HG03520 (cell line): ENCODE results near the gene JPT1.
"Not testable (repeated sequence)": the region's sequence is repeated elsewhere in the genome, so short reads cannot be mapped to it uniquely, and the experiment has no call there.

Experiments used
- ATAC-seq: cut with Tn5 transposase; IDR thresholded peaks from one replicate; pipeline ENCODE4 v1.9.1; 2021; ENCODE audit warnings: mild to moderate bottlenecking, moderate library complexity; ENCODE audit not compliant: unreplicated experiment

Gene JPT1

DNA sequence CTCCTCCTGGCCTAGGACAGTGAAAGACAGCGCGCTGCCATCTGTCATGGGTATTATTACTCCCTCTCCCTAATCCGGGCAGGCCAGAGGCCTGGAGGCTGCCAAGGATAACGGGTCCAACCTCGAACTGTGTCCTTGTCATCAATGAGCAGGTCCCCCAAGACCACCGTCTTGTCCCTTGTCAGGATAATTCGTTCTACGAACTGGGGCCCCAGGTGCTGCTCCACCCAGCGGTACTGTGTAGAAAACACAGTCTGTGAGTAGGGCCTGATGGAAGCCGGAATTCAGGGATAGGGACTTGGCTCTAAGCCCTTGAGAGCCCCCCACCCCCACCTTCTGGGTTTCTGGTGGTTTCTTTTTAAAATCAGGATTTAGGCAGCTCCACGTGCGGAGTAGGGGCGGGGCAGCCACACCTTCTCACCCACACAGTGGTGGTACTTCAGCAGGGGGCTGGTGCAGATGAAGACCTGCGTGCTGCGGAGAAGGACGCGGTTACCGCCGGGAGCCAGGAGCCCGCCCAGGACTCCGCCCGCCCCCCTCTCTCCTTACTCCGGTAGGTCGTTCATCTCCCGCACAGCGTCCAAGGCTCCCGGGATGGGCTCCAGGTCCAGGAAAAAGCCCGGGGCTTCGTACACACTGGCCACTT, 23.6 kb downstream of the JPT1 start:
- peak; percentile 9 for ATAC-seq

DNA sequence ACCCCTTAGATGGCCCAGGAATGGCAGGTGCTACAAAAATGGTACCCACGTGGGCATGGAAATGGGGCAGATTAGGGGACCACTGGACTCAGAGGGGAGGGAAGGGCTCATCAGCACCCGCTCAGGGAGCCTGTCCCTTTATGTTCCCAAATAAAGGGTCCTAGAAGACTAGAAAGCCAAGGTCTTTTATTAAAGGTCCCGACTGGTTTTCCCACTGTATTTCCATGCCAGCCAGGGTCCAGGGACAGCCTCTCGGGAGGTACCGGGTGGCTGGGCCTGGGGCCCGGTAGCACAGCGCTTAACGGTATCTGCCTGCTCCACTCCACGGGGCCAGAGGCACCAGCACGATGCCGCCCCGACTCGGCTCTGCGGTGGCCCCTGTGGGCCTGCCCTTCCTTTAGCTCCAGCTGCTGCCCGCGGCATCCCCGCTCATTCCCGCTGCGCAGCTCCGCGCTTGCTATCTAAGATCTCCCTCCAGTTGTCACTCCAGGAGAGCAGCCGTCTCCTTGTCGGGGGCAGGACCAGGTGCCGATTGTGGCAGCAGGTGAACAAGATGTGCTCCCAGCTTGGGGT, 24.2 kb downstream of the JPT1 start:
- ATAC-seq: no peak

DNA sequence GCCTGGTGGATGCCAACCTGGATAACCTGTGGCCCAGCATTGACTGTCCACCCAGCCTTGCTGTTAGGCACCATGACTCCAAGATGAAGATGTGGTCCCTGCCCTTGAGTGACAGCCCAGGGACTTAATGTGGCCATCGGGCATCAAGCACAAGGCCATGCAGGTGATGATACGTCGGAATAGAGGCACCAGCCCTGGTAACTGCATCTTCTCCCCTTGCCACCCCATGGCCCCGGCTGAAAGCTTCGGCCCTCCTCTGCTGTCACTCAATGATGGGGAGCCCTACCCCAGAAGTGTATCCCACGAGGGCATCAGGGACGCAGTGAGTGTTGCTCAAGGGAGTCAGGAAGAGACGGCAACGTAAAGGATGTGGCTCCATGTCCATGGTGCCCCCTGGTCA, 24.7 kb downstream of the JPT1 start:
- no peak for ATAC-seq

DNA sequence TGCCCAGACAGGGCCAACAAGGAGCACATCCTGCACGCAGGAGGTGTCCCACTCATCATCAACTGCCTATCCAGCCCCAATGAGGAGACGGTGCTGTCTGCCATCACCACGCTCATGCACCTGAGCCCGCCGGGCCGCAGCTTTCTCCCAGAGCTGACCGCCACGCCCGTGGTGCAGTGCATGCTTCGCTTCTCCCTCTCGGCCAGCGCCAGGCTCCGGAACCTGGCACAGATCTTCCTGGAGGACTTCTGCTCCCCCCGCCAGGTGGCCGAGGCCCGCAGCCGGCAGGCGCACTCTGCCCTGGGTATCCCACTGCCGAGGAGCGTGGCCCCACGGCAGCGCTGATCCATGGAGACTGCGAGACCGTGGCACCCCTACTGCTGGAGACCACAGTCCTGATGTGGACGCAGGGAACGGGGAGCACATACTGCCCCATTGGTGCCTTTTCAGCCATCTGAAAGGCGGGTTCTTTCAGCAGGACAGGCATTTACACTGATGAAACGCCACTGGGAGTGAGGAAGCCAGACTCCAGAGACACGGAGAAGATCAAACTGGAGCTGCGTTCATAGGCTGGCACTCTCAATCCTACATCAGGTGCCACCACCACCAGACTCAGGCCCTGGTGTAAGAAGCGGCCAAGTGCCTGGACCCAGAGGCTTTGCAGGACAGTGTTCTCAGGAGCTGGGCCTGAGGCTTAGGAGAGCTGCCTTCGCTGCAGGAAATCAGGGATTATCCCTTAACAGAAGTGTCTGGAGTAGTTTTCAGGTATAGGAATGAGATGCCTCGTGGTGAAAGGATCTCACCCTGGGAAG, 25.4 kb downstream of the JPT1 start:
- ATAC-seq: no peak

DNA sequence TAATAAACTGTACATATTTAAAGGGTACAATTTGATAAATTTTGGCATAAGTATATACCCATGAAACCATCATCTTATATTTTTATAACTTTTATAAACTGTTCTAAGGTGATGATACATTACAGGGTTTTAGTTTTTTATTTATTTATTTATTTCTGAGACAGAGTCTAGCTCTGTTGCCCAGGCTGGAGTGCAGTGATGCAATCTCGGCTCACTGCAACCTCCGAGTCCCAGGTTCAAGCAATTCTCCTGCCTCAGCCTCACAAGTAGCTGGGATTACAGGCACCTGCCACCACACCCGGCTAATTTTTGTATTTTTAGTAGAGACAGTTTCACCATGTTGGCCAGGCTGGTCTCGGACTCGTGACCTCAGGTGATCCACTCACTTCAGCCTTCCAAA, 26.4 kb downstream of the JPT1 start:
- not testable (repeated sequence) for ATAC-seq

DNA sequence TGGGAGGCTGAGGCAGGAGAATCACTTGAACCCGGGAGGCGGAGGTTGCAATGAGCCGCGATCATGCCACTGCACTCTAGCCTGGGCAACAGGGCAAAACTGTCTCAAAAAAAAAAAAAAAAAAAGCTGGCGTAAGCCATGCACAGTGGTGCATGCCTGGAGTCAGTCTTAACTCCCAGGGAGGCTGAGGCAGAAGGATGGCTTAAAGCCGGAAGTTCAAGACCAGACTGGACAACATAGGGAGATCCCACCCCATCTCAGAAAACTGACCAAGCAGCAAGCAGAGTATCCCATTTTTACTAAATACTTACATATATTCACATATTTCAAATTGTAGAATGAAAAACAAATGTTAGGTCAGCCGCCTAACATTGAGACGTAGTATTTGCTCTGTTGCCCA, 27.4 kb downstream of the JPT1 start:
- no peak for ATAC-seq

DNA sequence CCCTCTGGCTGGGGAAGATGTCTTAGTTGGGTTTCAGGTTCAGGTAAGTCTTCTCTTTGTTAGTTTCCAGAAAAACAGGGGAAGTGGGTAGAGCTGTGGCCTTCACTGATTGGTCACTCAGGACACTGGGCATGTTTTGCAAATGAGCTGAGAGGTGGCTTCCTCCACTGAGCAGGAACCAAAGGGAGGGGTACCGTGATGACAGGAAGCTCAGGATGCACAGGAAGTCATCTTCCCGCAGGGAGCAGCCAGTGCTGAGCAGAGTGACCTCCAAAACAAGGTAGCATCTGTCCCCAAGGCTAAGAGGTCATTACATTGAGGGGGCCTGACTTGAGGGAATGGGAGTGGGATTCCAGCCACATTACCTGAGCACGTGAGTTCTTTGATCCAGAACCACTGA, 28.3 kb downstream of the JPT1 start:
- ATAC-seq: no peak

DNA sequence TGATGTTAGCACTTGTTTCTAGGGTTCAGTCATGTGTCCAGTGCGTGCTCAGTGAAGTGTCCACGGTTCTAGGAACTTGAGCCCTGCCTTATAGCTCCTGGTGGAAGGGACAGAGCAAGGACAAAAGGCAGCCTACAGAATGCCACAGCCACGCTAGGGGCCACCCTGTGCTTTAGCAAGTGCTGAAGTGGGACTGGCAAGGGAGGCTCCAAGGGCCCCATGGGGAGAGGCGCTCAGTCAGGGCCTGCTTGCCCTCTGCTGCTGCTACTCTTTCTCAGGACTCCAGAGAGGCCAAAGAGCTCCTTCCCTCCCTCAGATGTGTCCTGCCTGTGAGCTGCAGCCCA, 29.5 kb downstream of the JPT1 start:
- no peak for ATAC-seq

DNA sequence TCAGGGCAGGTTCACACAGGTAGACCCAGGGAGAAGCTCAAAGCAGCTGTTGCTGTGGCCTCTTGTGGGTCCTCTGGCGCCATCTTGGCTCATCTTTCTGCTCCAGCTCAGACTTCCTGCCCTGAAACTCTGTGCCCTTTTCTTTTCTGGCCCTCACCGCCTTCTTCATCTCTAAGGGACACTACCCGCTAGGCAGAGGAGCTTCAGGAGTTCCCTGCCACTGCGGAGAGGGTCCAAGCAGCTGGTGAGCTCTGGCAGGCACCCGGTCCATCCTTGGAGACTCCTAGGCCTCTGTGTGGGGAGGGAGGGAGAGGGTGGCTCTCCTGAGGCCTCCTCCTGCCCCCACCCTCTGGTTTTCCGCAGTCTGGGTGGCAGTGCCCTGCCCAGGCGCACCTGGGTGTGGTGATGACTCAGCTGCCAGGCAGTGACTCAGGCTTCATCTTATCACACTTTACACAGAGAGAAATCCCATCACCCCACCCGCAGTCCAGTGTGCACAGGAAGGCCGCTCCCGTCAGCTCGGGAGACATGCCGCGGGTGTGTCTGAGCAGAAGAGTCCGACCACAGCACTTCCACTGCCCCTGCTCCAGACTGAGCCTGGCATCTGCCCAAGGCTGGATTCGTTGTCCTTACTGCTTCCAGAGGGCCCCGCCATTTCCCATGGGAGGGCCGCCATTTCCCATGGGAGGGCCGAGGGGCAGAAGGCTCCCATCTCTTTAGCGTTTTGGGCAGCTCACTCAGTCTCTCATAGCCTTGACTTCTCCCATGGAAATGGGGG, 30.1 kb downstream of the JPT1 start:
- ATAC-seq: no peak

DNA sequence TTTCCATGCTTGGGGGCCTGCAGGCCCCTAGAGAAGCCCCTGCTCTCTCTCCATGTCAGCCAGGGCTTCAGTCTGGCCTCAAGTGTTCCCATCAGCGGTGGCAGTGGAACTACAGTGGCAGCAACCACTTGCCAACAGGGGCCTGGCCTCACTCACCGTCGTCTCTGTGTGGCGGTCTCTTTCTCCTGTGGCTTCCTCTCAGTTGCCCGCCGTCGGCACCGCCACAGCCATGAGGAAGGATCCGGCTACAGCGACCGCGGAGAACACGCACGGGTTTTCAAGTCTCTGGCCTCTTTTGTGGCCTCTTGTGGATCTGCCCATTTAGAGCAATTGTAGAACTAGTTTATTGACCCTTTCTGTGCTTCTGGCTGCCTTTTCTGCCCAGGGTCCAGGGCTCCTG, 36.0 kb downstream of the JPT1 start:
- ATAC-seq: no peak

DNA sequence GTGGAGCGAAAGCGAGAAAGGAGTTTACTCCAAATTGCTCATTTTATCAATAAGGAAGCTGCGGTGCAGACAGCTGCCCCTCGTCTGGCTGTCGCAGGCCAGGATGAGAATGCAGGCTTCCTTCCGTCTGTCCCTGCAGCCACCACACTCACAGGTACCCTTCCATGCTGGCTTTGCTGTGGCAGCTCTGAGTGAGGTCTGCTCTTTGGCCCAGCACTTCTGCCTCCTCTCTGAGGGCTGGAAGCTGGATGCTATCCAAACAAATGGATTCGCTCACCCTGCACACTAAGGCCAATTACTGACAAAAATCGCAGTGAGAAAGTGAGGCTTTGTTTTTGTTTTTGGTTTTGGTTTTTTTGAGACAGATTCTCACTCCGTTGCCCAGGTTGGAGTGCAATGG, 37.6 kb downstream of the JPT1 start:
- ATAC-seq: no peak

DNA sequence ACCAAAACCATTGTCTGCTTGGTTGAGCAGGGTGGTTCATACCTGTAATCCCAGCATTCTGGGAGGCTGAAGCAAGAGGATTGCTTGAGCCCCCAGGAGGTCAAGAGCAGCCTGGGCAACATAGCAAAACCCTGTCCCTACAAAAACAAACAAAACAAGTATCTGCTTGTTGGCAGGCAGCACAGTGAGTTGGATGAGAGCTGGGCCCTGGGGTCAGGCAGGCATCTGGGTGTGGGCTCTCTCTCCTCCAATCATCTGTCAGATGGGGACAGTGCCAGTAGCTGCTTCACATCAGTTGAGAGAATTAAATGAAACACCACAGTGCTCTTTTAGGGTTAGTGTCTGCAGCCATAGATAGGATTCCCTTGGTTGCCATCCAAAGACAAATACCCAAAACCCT, 38.8 kb downstream of the JPT1 start:
- ATAC-seq: no peak

DNA sequence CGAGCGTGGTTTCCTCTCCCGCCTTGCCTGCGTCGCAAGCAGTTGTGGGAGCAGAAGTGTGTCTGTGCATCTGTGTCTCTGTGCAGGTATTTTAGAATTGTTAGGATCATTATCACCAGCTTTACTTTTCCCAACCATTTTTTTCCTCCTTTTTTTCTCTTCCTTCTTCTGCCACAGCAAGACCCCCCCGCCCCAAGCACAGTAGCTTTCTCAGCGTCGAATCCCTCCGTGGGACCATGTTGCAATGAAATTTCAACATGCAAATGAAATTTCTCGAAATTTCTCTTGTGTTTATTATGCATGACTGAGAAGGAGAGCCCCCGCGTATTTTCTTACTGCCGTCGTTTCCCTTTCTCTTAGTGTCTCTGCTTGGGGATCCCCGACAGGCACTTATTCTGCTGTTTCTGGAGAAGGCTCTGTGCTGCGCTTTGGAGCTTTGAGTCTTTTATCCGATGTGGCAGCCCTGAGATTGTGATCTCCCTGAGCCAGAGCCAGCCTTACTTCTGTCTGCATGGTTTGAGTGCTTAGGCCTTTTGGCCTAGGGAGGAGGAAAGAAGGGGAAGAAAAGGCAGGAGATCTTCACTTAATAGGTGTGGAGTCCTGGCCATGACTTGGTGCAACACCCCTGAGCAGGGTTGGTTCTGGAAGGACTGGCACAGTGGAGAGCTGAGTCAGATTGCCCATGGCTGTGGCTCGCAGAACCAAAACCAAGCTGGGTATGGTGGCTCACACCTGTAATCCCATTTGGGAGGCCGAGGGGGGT, 39.6 kb downstream of the JPT1 start:
- no peak for ATAC-seq

DNA sequence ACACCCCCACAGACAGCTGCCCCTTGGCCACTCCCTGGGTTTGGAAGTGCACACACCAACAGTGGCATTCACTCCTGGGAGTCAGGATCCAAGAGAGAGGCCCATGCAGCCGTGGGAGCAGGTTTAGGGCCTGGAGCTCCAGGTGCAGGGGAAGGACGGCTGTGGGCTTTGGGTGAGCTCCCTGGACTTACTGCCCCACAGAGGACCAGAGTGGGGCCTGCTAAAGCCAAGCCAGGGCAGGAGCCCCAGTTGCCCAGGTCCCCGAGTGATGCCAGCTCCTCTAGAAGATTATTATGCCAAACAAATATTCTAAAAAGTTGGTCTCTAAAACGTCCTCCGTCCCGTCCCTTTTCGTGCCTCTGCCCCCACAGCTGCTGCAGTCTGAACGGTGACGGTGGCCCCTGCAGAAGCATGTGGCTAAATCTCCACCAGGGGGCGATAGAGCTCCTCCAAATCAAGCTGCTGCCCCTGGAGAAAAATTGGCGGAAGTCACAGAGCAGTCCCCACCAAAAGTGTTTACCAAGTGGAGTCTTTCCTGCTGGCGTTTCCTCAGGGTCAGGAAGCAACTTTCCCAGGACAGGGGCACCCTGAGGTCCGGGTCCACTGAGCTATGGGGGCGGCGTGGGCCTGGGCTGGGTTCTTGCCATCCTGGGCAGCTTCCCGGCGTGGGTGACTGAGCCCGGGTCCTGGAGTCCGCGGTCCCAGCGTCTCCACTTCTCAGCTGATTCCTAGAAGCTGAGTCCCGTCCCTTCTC, 40.3 kb downstream of the JPT1 start:
- no peak for ATAC-seq

DNA sequence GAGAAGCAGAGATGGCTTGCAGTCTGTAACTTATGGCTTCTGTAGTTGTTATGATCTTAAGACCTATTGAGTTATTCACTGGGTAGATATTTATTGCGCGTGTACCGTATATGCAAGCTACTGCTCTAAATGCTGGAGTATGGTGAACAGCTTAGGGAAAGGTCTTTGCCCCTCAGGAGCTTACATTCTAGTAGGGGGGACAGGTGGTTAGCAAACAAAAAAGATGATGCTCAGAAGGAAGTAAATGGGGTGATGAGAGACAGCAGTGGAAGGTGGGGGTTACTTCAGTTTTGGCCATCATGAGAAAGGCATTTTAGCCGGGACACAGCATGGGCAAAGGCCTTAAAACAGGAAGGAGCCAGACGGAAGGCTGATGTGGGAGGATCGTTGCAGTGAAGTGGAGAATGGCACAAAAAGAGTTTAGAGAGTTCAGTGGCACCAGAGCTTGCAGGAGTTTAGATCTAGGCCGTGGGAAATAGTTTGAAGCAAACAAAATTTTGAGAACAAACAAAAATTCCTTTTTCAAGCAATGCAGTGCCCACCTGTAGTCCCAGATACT, 42.5 kb downstream of the JPT1 start:
- ATAC-seq: no peak

DNA sequence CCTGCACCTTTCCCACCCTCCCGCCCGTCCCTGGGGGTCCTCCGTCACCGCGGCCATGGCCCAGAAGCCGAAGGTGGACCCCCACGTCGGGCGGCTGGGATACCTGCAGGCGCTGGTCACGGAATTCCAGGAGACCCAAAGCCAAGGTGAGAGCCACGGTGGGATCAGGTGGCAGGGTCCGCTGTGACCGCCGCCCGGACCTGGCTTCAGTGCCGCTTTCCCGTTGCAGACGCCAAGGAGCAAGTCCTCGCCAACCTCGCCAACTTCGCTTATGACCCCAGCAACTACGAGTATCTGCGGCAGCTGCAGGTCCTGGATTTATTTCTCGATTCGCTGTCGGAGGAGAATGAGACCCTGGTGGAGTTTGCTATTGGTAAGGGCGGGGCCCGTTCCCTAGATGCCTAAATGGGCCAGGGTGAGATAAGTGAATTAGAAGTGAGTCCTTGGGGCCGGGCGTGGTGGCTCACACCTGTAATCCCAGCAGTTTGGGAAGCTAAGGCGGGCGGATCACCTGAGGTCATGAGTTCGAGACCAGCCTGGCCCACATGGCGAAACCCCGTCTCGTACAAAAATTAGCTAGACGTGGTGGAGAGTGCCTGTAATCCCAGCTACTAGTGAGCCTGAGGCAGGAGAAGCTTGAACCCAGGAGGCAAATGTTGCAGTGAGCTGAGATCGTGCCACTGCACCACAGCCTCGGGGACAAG, 43.9 kb downstream of the JPT1 start:
- no peak for ATAC-seq

DNA sequence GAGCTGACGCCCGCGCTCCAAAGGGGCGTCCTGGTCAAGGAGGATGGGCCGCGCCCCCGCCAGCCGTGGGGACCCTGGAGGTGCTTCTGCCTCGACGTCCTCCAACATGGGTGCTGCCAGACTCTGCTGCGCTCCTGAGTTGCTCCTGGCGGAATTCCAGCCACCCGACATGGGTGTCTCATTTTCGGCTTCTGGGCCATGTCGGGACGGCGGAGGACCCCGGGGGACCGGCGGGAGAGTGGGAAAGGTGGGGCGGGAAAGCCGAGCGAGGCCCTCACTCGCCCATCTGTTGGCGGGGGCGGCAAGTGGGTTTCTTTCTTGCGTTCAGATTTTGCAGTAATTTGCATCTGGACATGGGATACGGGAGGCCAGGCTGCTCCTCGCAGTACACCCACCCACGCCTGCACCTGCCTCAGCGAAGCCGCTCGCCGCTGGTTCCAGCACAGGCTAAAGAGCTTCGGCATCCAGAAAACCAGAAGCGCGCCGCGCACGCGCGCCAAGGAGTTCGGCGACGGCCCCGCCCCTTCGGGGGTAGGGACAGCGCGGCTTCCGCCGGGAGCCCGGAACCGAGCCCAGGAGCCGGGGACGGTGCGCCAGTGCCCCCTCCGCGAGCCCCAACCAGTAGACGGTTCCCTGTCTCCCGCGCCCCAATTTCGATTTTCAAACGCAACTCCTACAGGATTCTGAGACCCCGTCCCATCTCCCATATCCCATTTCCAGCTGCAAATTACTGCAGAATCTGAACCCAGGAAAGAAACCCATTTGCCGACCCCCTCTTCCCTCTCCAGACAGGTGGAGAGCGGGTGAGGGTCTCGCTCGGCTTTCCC, 44.7 kb downstream of the JPT1 start, which contains the start of gene ARMC7:
ARMC7 (plus strand) TSS at position 563 of the 827 bp plus-strand sequence. CDS start 320 bp downstream, outside the sequence.
- peak; percentile 65 for ATAC-seq

DNA sequence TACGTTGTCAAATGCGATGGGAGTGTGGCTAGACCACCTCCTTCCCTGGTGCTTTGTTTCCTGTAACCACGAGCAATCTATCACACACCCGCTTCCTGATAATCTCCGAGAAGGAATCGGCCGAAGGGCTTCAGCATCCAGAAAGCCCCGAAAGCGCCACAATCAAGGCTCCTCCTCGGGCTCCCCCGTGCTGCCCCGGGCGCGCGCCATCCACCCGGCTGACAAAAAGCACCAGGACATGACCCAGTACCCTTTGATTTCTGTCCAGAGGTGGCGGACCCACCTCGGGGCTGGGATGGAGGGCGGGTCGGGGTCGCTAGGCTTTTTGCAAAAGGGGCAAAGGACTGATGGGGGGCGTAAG, 45.3 kb downstream of the JPT1 start:
- no peak for ATAC-seq
